H9 (cell line): ENCODE results near the gene DLK1. TPM values are rescaled to one million over a fixed set of nuclear protein-coding genes. Genes with fewer than 3 reads are reported as not detected.
A peak's percentile ranks its signal among the peaks of the same experiment; 100 is the strongest.

Source experiments
- DNase-seq: peaks from one replicate; pipeline ENCODE4 v3.0.0-alpha.2; 2017
- H2AFZ ChIP-seq: one replicate; pipeline ENCODE4 v1.6.1; 2013; ENCODE audit warnings: mild to moderate bottlenecking, low read length, control low read depth, moderate library complexity
- H2AK5ac ChIP-seq: 2 replicates; pipeline ENCODE4 v1.6.1; 2013; ENCODE audit warnings: low read length, control low read depth, mixed read lengths; ENCODE audit not compliant: insufficient read length
- H2BK120ac ChIP-seq: one replicate; pipeline ENCODE4 v1.6.1; 2013; ENCODE audit warnings: low read depth, mild to moderate bottlenecking, low read length, control low read depth, inconsistent platforms; ENCODE audit not compliant: poor library complexity, severe bottlenecking
- H2BK12ac ChIP-seq: 2 replicates; pipeline ENCODE4 v1.6.1; 2013; ENCODE audit warnings: low read length, control low read depth, mixed read lengths, low read depth; ENCODE audit not compliant: insufficient read length
- H2BK15ac ChIP-seq: 2 replicates; pipeline ENCODE4 v1.6.1; 2013; ENCODE audit warnings: low read depth, low read length, control low read depth
- H2BK20ac ChIP-seq: one replicate; pipeline ENCODE4 v1.6.1; 2013; ENCODE audit warnings: low read depth, mild to moderate bottlenecking, low read length, control low read depth, inconsistent platforms; ENCODE audit not compliant: poor library complexity, severe bottlenecking
- H2BK5ac ChIP-seq: 2 replicates; pipeline ENCODE4 v1.6.1; 2013; ENCODE audit warnings: low read length, control low read depth, mixed read lengths; ENCODE audit not compliant: insufficient read length
- H3K14ac ChIP-seq: 2 replicates; pipeline ENCODE4 v1.6.1; 2013; ENCODE audit warnings: low read length, control low read depth; ENCODE audit not compliant: insufficient read depth
- H3K18ac ChIP-seq: 2 replicates; pipeline ENCODE4 v1.6.1; 2013; ENCODE audit warnings: low read depth, mild to moderate bottlenecking, mixed read lengths, low read length, control low read depth; ENCODE audit not compliant: insufficient read length
- H3K23ac ChIP-seq: 2 replicates; pipeline ENCODE4 v1.6.1; 2013; ENCODE audit warnings: low read length, control low read depth, mixed read lengths, low read depth; ENCODE audit not compliant: insufficient read length
- H3K23me2 ChIP-seq: 2 replicates; pipeline ENCODE4 v1.6.1; 2013; ENCODE audit warnings: low read depth, mild to moderate bottlenecking, mixed read lengths, low read length, control low read depth; ENCODE audit not compliant: insufficient read length, poor library complexity, severe bottlenecking
- H3K27ac ChIP-seq: 2 replicates; pipeline ENCODE4 v1.5.1; 2013; ENCODE audit warnings: low read length, control low read depth, mixed read lengths, low read depth; ENCODE audit not compliant: insufficient read length
- H3K27me3 ChIP-seq: 2 replicates; pipeline ENCODE4 v1.6.1; 2013; ENCODE audit warnings: low read length, control low read depth, inconsistent platforms; ENCODE audit not compliant: insufficient read depth
- H3K4ac ChIP-seq: 2 replicates; pipeline ENCODE4 v1.6.1; 2013; ENCODE audit warnings: low read depth, mild to moderate bottlenecking, control low read depth, inconsistent platforms, low read length, moderate library complexity
- H3K4me1 ChIP-seq: 2 replicates; pipeline ENCODE4 v1.6.1; 2013; ENCODE audit warnings: low read length, control low read depth, inconsistent platforms; ENCODE audit not compliant: insufficient read depth
- H3K4me2 ChIP-seq: 2 replicates; pipeline ENCODE4 v1.6.1; 2013; ENCODE audit warnings: low read length, control low read depth, mixed read lengths; ENCODE audit not compliant: insufficient read length, insufficient read depth
- H3K56ac ChIP-seq: 2 replicates; pipeline ENCODE4 v1.6.1; 2013; ENCODE audit warnings: low read depth, mild to moderate bottlenecking, mixed read lengths, low read length, control low read depth; ENCODE audit not compliant: insufficient read length
- H3K79me1 ChIP-seq: 2 replicates; pipeline ENCODE4 v1.6.1; 2013; ENCODE audit warnings: low read depth, mild to moderate bottlenecking, moderate library complexity, low read length, control low read depth, inconsistent platforms; ENCODE audit not compliant: insufficient read depth, poor library complexity, severe bottlenecking
- H3K79me2 ChIP-seq: 2 replicates; pipeline ENCODE4 v1.6.1; 2013; ENCODE audit warnings: low read length, control low read depth, inconsistent platforms; ENCODE audit not compliant: insufficient read depth
- H3K9ac ChIP-seq: 2 replicates; pipeline ENCODE4 v1.6.1; 2013; ENCODE audit warnings: low read length, control low read depth, mixed read lengths; ENCODE audit not compliant: insufficient read length; ENCODE audit errors: extremely low read depth
- H3K9me3 ChIP-seq: one replicate; pipeline ENCODE4 v1.6.1; 2013; ENCODE audit warnings: low read depth, low read length, inconsistent platforms; ENCODE audit not compliant: control insufficient read depth
- H3T11ph ChIP-seq: one replicate; pipeline ENCODE4 v1.6.1; 2013; ENCODE audit warnings: mild to moderate bottlenecking, low read length, control low read depth, inconsistent platforms
- H4K20me1 ChIP-seq: one replicate; pipeline ENCODE4 v1.6.1; 2013; ENCODE audit not compliant: control insufficient read depth, insufficient read length, insufficient read depth
- H4K5ac ChIP-seq: 2 replicates; pipeline ENCODE4 v1.6.1; 2013; ENCODE audit warnings: low read depth, mild to moderate bottlenecking, mixed read lengths, low read length, control low read depth; ENCODE audit not compliant: insufficient read length
- H4K8ac ChIP-seq: replicated peaks from 2 replicates; pipeline ENCODE4 v1.6.1; 2013; ENCODE audit warnings: low read length, control low read depth, mixed read lengths, low read depth; ENCODE audit not compliant: insufficient read length
- H4K91ac ChIP-seq: 2 replicates; pipeline ENCODE4 v1.6.1; 2013; ENCODE audit warnings: low read depth, mild to moderate bottlenecking, moderate library complexity, mixed read lengths, low read length, control low read depth; ENCODE audit not compliant: insufficient read length
- H3K27ac Mint-ChIP-seq, 3 experiments: 2 replicates in 2 of 3; 3 replicates in 1 of 3; pipeline ENCODE4 v1.8.0; 2020 to 2021; ENCODE audit warnings: mixed read lengths in 3 of 3, mild to moderate bottlenecking in 1 of 3, moderate library complexity in 1 of 3
- H3K27me3 Mint-ChIP-seq: 2 replicates; pipeline ENCODE4 v1.8.0; 2021; ENCODE audit warnings: low read depth, mild to moderate bottlenecking, moderate library complexity, mixed read lengths
- H3K36me3 Mint-ChIP-seq, 3 experiments: 2 replicates in 2 of 3; 3 replicates in 1 of 3; pipeline ENCODE4 v1.8.0; 2020 to 2021; ENCODE audit warnings: low read depth in 3 of 3, mixed read lengths in 3 of 3; ENCODE audit not compliant: insufficient read depth in 1 of 3
- H3K4me1 Mint-ChIP-seq, 2 experiments: 2 replicates each; pipeline ENCODE4 v1.8.0; 2020; ENCODE audit warnings: mixed read lengths in 2 of 2
- H3K4me3 Mint-ChIP-seq, 2 experiments: 2 replicates in 1 of 2; 3 replicates in 1 of 2; pipeline ENCODE4 v1.8.0; 2020 to 2021; ENCODE audit warnings: mild to moderate bottlenecking in 2 of 2, mixed read lengths in 2 of 2, moderate library complexity in 1 of 2
- H3K9me3 Mint-ChIP-seq, 2 experiments: 2 replicates in 1 of 2; 3 replicates in 1 of 2; pipeline ENCODE4 v1.8.0; 2020; ENCODE audit warnings: mild to moderate bottlenecking in 2 of 2, mixed read lengths in 2 of 2, moderate library complexity in 1 of 2
- WGBS: extraction: QIAGEN DNeasy Blood & Tissue Kit; methylation state at CpG from one replicate; pipeline ENCODE4 v1.1.7; 2013; ENCODE audit warnings: missing lambda C conversion rate, low lambda C conversion rate, mixed read lengths; ENCODE audit not compliant: insufficient read length; ENCODE audit errors: extremely low coverage; 5-methylcytosine and 5-hydroxymethylcytosine counted together
- total RNA-seq: library from RNA; stranded (reverse); gene quantifications from 2 replicates; pipeline ENCODE4 v1.2.1, GENCODE V29; 2021
- TF ChIP-seq, protein P1 (sequence below): fragments of 200-600 bp; sonication (generic); conservative IDR thresholded peaks from 3 replicates; pipeline ENCODE4 v1.8.0; 2021; ENCODE audit warnings: antibody characterized with exemption, mild to moderate bottlenecking

Gene DLK1
- total RNA-seq, 1 experiment from 2014 or later, result 2.8 TPM

DNA sequence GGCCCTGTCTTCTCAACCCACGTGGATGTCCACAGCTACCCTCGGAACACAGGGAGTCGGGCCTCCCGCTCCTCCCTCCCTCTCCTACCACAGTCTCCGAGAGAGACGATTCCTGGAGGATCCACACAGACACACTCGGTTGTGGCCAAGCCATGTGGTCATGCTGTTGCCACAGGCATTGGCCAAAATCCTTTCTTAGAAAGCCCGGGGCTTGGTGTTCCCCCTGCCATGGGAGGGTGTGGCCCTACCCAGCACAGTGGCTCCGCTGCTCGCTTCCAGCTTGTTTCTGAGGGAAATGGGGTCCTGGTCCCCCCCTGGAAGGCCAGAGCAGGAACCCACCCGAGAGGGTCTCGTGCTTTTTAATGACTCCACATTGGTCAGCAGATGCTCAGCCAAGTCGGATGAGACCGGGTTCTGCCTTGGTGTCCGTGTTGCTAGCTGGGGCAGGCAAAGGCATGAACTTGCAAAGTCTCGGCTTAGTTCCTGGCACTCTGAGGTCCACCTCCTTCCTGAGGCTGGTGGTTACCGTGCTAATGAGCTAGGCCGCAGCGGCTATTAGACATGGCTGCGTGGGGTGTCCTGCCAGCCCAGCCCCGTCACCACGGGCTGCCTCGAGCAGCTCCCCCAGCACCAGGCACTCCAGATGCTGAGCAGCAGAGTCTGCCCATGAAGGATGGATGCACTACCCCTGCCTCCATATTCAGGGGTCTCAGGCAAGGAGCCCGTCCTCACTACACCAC lies 52.4 kb downstream of the DLK1 start:
- H2BK5ac ChIP-seq, result no peak overlapping the region
- H3K27me3 ChIP-seq, result no peaks in the 10 kb centered on the region
- H3K4me2 ChIP-seq, result no peak overlapping the region
- no peak overlapping the region; the same call in 1 of the 2 replicates for H3K4ac ChIP-seq
- no peaks in the 10 kb centered on the region for H3K79me1 ChIP-seq
- no peak overlapping the region for H2BK15ac ChIP-seq
- no peak overlapping the region for H2BK120ac ChIP-seq
- H3K23me2 ChIP-seq, result no peaks in the 10 kb centered on the region
- no peak overlapping the region for H3K14ac ChIP-seq
- TF ChIP-seq, protein P1, sequence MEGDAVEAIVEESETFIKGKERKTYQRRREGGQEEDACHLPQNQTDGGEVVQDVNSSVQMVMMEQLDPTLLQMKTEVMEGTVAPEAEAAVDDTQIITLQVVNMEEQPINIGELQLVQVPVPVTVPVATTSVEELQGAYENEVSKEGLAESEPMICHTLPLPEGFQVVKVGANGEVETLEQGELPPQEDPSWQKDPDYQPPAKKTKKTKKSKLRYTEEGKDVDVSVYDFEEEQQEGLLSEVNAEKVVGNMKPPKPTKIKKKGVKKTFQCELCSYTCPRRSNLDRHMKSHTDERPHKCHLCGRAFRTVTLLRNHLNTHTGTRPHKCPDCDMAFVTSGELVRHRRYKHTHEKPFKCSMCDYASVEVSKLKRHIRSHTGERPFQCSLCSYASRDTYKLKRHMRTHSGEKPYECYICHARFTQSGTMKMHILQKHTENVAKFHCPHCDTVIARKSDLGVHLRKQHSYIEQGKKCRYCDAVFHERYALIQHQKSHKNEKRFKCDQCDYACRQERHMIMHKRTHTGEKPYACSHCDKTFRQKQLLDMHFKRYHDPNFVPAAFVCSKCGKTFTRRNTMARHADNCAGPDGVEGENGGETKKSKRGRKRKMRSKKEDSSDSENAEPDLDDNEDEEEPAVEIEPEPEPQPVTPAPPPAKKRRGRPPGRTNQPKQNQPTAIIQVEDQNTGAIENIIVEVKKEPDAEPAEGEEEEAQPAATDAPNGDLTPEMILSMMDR, result no peak
- Mint-ChIP-seq H3K27ac (no peak overlapping the region), H3K27me3 (peaks cover 13% of the 10 kb centered on the region), H3K9me3 (no peaks in the 10 kb centered on the region), H3K4me3 (no peak overlapping the region), H3K36me3 (no peaks in the 10 kb centered on the region), H3K4me1 (peaks cover 0 to 8% of the 10 kb centered on the region in 2 experiments; a peak in 2 of 4 replicates)
- H3K9ac ChIP-seq, result no peak overlapping the region
- H3K4me1 ChIP-seq, result no peaks in the 10 kb centered on the region
- H2BK12ac ChIP-seq, result no peak overlapping the region
- H4K20me1 ChIP-seq, result no peaks in the 10 kb centered on the region
- H3K18ac ChIP-seq, result no peak overlapping the region
- H3K23ac ChIP-seq, result no peak overlapping the region
- no CpG with 5 or more reads among the region's 24 CpGs for WGBS
- no peaks in the 10 kb centered on the region for H3K79me2 ChIP-seq
- H3T11ph ChIP-seq, result no peak overlapping the region
- H2BK20ac ChIP-seq, result no peak overlapping the region
- no peak overlapping the region for H2AK5ac ChIP-seq
- DNase-seq, result peak; percentile 13
- no peak overlapping the region for H3K56ac ChIP-seq
- H3K9me3 ChIP-seq, result no peaks in the 10 kb centered on the region
- no peak overlapping the region for H4K5ac ChIP-seq
- no peak overlapping the region for H4K91ac ChIP-seq
- no peak overlapping the region for H2AFZ ChIP-seq
- no peak overlapping the region for H4K8ac ChIP-seq
- H3K27ac ChIP-seq, result no peak overlapping the region
